Measurements from ENCODE around the gene LRRK2. TPM values are rescaled to one million over a fixed set of nuclear protein-coding genes. Genes with fewer than 3 reads are reported as not detected.

The LRRK2 gene
- total RNA-seq, 2 experiments from 2014 or later, result 0.05 to 0.25 TPM

- H3K27me3 Mint-ChIP-seq, result no peaks in the 10 kb centered on the region
- H3K4me1 Mint-ChIP-seq, result no peaks in the 10 kb centered on the region
- H3K4me3 Mint-ChIP-seq, result no peak overlapping the region
- no peak for DNase-seq
- POLR2A ChIA-PET, result no interaction called here
- no peak overlapping the region for H3K27ac Mint-ChIP-seq
- H3K36me3 Mint-ChIP-seq (ENCODE audit: low read depth), result no peaks in the 10 kb centered on the region
- CTCF ChIA-PET, result no interaction called here
- H3K9me3 Mint-ChIP-seq, result peaks cover 3% of the 10 kb centered on the region
These were observed 102.7 kb downstream of the LRRK2 start for GRCh38 chr12:40327535-40327934.

- no peak for DNase-seq
- Mint-ChIP-seq H3K9me3 (peaks cover 3% of the 10 kb centered on the region), H3K4me3 (no peak overlapping the region), H3K27ac (no peak overlapping the region), H3K4me1 (no peaks in the 10 kb centered on the region), H3K36me3 (ENCODE audit: low read depth) (no peaks in the 10 kb centered on the region), H3K27me3 (no peaks in the 10 kb centered on the region)
- CTCF ChIA-PET, result no interaction called here
- POLR2A ChIA-PET, result no interaction called here
These were observed 105.4 kb downstream of the LRRK2 start for GRCh38 chr12:40330180-40330579.

DNA sequence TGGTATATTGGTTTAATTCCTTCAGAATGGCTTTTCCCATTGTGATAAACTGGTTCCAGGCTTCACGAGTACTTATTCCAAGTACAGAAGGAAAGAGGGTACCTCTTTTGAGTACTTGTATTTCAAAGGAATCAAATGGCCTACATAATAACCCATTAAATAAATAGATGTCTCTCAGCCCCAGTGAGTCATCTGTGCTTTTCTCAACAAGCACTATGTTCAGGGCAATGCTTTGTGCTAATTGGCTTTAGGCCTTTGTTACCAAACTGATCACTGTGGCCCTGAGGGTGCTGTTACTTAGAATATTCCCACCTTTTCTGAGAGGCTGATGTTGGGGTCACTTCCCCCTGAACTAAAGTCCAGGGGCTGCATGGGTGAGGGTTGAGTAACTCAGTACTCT, 107.1 kb downstream of the LRRK2 start:
- no peak overlapping the region for H3K27ac Mint-ChIP-seq
- H3K27me3 Mint-ChIP-seq, result no peaks in the 10 kb centered on the region
- no peaks in the 10 kb centered on the region for H3K4me1 Mint-ChIP-seq
- H3K36me3 Mint-ChIP-seq (ENCODE audit: low read depth), result no peaks in the 10 kb centered on the region
- ChIA-PET CTCF (no interaction called here), POLR2A (interaction anchor here (0.6 kb wide), 1 partner anchor 911 kb away, joined by 3 read pairs; no protein-coding TSS in a partner anchor)
- DNase-seq, result no peak
- H3K4me3 Mint-ChIP-seq, result no peak overlapping the region
- peaks cover 3% of the 10 kb centered on the region for H3K9me3 Mint-ChIP-seq

DNA sequence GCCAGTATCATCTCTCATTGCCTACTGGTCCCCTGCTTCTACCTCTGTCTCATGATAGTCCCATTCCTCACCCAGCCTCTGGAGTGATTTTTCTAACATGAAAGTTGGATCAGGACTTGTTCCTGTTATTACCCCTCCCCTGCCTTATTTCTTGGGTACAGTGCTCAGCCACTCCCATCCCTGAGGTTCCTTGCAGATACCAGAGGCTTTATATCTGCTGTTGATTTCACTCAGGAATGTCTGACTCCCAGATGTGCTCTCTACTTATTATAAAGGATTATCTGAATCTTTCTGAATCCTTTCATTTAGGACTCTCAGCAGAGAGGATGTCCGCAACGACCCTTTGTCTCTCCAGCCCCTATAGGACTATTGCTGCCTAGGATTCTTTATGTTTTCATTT, 111.2 kb downstream of the LRRK2 start:
- Mint-ChIP-seq H3K36me3 (ENCODE audit: low read depth) (no peaks in the 10 kb centered on the region), H3K4me1 (no peaks in the 10 kb centered on the region), H3K9me3 (peaks cover under 1% of the 10 kb centered on the region), H3K27ac (no peak overlapping the region), H3K27me3 (no peaks in the 10 kb centered on the region), H3K4me3 (no peak overlapping the region)
- DNase-seq, result no peak
- ChIA-PET CTCF (no interaction called here), POLR2A (no interaction called here)

GRCh38 chr12:40336573-40337199, 111.9 kb downstream of the LRRK2 start:
- CTCF ChIA-PET, result no interaction called here
- Mint-ChIP-seq H3K36me3 (ENCODE audit: low read depth) (no peaks in the 10 kb centered on the region), H3K27ac (no peak overlapping the region), H3K9me3 (no peaks in the 10 kb centered on the region), H3K4me1 (no peaks in the 10 kb centered on the region), H3K27me3 (no peaks in the 10 kb centered on the region), H3K4me3 (no peak overlapping the region)
- POLR2A ChIA-PET, result no interaction called here
- DNase-seq, result no peak

GRCh38 chr12:40338071-40338470, 113.3 kb downstream of the LRRK2 start:
- Mint-ChIP-seq H3K36me3 (ENCODE audit: low read depth) (no peaks in the 10 kb centered on the region), H3K27me3 (no peaks in the 10 kb centered on the region), H3K4me3 (no peak overlapping the region), H3K9me3 (no peaks in the 10 kb centered on the region), H3K4me1 (no peaks in the 10 kb centered on the region), H3K27ac (no peak overlapping the region)
- ChIA-PET CTCF (no interaction called here), POLR2A (no interaction called here)
- DNase-seq, result no peak

DNA sequence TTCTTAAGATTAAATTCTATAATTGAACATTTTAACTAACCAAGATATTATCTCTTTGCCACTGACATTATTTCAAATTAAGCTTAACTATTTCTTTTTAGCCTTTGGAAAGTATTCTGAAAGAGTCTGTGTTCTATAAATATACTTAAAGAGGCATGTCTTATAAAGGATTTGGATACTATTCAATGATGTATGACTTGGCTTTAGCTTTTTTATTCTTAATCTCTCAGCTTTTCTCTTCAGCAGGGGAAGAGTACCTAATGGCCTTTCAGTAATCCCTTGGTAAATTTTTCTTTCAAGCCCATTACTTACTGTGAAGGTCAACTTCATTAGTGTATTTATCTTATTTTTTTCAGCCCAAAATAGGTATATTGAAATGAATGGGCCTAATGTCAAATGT, 113.8 kb downstream of the LRRK2 start:
- Mint-ChIP-seq H3K27me3 (no peaks in the 10 kb centered on the region), H3K9me3 (no peaks in the 10 kb centered on the region), H3K4me1 (no peaks in the 10 kb centered on the region), H3K27ac (no peak overlapping the region), H3K36me3 (ENCODE audit: low read depth) (no peaks in the 10 kb centered on the region), H3K4me3 (no peak overlapping the region)
- CTCF ChIA-PET, result interaction anchor here (0.8 kb wide), 1 partner anchor 8 kb away, joined by 3 read pairs; no protein-coding TSS in a partner anchor
- no peak for DNase-seq
- POLR2A ChIA-PET, result no interaction called here

- H3K4me3 Mint-ChIP-seq, result no peak overlapping the region
- no peaks in the 10 kb centered on the region for H3K36me3 Mint-ChIP-seq (ENCODE audit: low read depth)
- no peaks in the 10 kb centered on the region for H3K9me3 Mint-ChIP-seq
- no peaks in the 10 kb centered on the region for H3K4me1 Mint-ChIP-seq
- H3K27me3 Mint-ChIP-seq, result no peaks in the 10 kb centered on the region
- ChIA-PET CTCF (no interaction called here), POLR2A (no interaction called here)
- H3K27ac Mint-ChIP-seq, result no peak overlapping the region
- DNase-seq, result no peak
These were observed 117.2 kb downstream of the LRRK2 start for GRCh38 chr12:40342010-40342409.

DNA sequence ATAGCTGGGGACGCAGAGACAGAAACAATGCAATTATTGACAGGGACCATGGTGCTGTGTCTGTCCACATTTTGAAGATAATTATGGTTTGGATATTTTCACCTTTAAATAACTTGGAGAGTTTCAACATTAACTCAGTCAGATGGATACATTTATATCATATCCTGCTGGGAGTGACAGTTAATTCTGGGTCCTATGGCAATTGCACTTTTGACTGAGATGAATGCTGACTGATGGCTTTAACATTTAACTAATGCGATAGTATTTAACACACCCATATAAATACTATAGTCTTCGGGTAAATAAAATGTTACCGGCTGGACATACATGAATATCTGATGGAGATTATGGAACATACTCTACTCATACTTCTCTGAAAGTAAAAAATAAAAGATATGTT, 118.3 kb downstream of the LRRK2 start:
- H3K4me1 Mint-ChIP-seq, result no peaks in the 10 kb centered on the region
- H3K36me3 Mint-ChIP-seq (ENCODE audit: low read depth), result no peaks in the 10 kb centered on the region
- CTCF ChIA-PET, result no interaction called here
- H3K27me3 Mint-ChIP-seq, result no peaks in the 10 kb centered on the region
- POLR2A ChIA-PET, result no interaction called here
- no peak for DNase-seq
- no peak overlapping the region for H3K4me3 Mint-ChIP-seq
- no peak overlapping the region for H3K27ac Mint-ChIP-seq
- no peaks in the 10 kb centered on the region for H3K9me3 Mint-ChIP-seq

DNA sequence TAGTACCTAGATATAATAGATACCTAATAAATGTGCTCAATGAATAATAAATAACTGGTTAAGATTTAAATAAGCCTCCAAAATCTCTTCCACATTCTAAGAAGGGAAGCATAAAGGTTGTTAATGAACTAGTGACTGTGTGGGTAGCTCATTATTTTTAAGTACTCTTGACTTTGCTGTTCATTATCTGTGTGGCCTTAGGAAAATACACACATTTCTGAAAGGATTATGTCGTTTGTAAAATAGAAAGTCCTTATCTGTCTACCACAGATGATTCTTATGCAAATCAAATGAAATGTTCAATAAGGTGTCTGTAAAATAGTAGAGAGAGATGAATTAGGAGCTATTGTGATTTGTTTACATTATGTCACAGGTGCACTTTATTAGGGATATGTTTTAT, 119.5 kb downstream of the LRRK2 start:
- Mint-ChIP-seq H3K4me1 (no peaks in the 10 kb centered on the region), H3K27me3 (no peaks in the 10 kb centered on the region), H3K9me3 (no peaks in the 10 kb centered on the region), H3K36me3 (ENCODE audit: low read depth) (no peaks in the 10 kb centered on the region), H3K4me3 (no peak overlapping the region), H3K27ac (no peak overlapping the region)
- ChIA-PET POLR2A (no interaction called here), CTCF (no interaction called here)
- no peak for DNase-seq

DNA sequence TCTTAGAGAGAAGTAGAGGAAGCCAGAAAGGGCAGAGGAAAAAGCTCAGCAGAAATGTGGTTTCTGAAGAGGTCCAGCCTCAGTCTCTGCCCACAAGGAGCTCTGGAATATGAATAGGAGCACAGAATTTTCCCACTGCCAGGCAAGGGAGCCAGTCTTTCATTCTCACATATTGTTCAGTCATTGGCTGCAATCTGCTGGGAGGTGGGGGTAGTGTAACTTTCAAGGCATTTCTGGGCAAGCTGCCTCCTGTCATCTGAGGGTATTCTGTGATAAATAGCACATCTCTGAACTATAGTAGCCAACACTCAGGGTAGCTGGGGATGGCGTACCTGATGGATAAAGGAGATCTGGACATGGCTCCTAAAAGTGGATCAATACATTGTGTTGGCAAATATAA, 127.2 kb downstream of the LRRK2 start:
- Mint-ChIP-seq H3K9me3 (no peaks in the 10 kb centered on the region), H3K36me3 (ENCODE audit: low read depth) (no peaks in the 10 kb centered on the region), H3K27me3 (no peaks in the 10 kb centered on the region), H3K4me3 (no peak overlapping the region), H3K4me1 (no peaks in the 10 kb centered on the region), H3K27ac (no peak overlapping the region)
- POLR2A ChIA-PET, result no interaction called here
- no peak for DNase-seq
- CTCF ChIA-PET, result no interaction called here

DNA sequence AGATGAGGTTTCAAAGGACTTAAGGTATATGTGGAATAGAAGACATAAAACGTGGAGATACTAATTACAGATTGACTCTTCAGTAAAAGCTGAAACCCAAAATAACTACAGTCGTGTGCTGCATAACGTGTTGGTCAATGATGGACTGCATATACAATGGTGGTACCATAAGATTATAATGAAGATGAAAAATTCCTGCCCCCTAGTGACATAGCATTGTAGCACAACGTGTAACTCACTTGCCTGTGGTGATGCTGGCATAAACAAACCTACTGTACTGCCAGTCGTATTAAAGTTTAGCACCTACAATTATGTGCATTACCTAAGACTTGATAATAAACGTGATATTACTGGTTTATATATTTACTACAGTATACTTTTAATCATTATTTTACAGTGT, 150.3 kb downstream of the LRRK2 start:
- Mint-ChIP-seq H3K9me3 (no peaks in the 10 kb centered on the region), H3K4me3 (no peak overlapping the region), H3K4me1 (no peaks in the 10 kb centered on the region), H3K27me3 (no peaks in the 10 kb centered on the region), H3K36me3 (ENCODE audit: low read depth) (no peaks in the 10 kb centered on the region), H3K27ac (no peak overlapping the region)
- no peak for DNase-seq
- ChIA-PET POLR2A (no interaction called here), CTCF (no interaction called here)

GRCh38 chr12:40376533-40377267, 151.9 kb downstream of the LRRK2 start:
- Mint-ChIP-seq H3K4me3 (no peak overlapping the region), H3K36me3 (ENCODE audit: low read depth) (no peaks in the 10 kb centered on the region), H3K9me3 (no peaks in the 10 kb centered on the region), H3K27ac (no peak overlapping the region), H3K4me1 (no peaks in the 10 kb centered on the region), H3K27me3 (no peaks in the 10 kb centered on the region)
- ChIA-PET POLR2A (no interaction called here), CTCF (no interaction called here)
- no peak for DNase-seq

GRCh38 chr12:40378691-40379090, 153.9 kb downstream of the LRRK2 start:
- H3K9me3 Mint-ChIP-seq, result no peaks in the 10 kb centered on the region
- no peak for DNase-seq
- H3K36me3 Mint-ChIP-seq (ENCODE audit: low read depth), result no peaks in the 10 kb centered on the region
- POLR2A ChIA-PET, result no interaction called here
- no peaks in the 10 kb centered on the region for H3K4me1 Mint-ChIP-seq
- CTCF ChIA-PET, result no interaction called here
- H3K27ac Mint-ChIP-seq, result no peak overlapping the region
- H3K4me3 Mint-ChIP-seq, result no peak overlapping the region
- H3K27me3 Mint-ChIP-seq, result no peaks in the 10 kb centered on the region

All from activated CD4-positive, alpha-beta memory T cell treated with anti-CD3 and anti-CD28 coated beads, Interleukin-2, amount 10 ng/mL, durations not matched to agents 7 days and 5 days (primary cell).